Measurements from ENCODE around the gene L3MBTL1.

GRCh38 chr20:43584448-43585136 is 77.1 kb downstream of the L3MBTL1 start:
- TF ChIP-seq CTCF (IDR thresholded peaks at IDR 0.05) (no peak), POLR2A (IDR thresholded peaks at IDR 0.05) (no peak), EP300 (IDR thresholded peaks at IDR 0.05; ENCODE audit: low read depth) (no peak), POLR2AphosphoS5 (IDR thresholded peaks at IDR 0.05) (no peak)
